NCI-H2196 treated with DMSO at 0.1 percent for 48 hours (cell line): ENCODE data around the gene FN3K.
"Not testable (repeated sequence)": the region's sequence is repeated elsewhere in the genome, so short reads cannot be mapped to it uniquely, and the experiment has no call there.

Experiments
- DNase-seq: peaks from one replicate; lab custom pipeline; 2025; ENCODE audit not compliant: unreplicated experiment; lab: John Stamatoyannopoulos, UW

The FN3K gene

GRCh38 chr17:82736511-82737185 is 1.2 kb downstream of the FN3K start:
- DNase-seq, result no peak

GRCh38 chr17:82737967-82738877 is 2.8 kb downstream of the FN3K start:
- peak; percentile 89 for DNase-seq

- DNase-seq, result no peak
Observed at GRCh38 chr17:82740906-82741759, 5.7 kb downstream of the FN3K start.

GRCh38 chr17:82743344-82744219 is 8.2 kb downstream of the FN3K start:
- no peak for DNase-seq

- DNase-seq, result not testable (repeated sequence)
Observed at GRCh38 chr17:82744736-82745135, 9.3 kb downstream of the FN3K start.

- DNase-seq, result no peak
Observed at GRCh38 chr17:82745524-82745923, 10.1 kb downstream of the FN3K start.

GRCh38 chr17:82748756-82749155 is 13.3 kb downstream of the FN3K start:
- no peak for DNase-seq

GRCh38 chr17:82750241-82750908 is 15.0 kb downstream of the FN3K start:
- DNase-seq, result no peak

GRCh38 chr17:82751171-82751570 is 15.8 kb downstream of the FN3K start:
- no peak for DNase-seq

GRCh38 chr17:82751571-82752370 is 16.4 kb downstream of the FN3K start, which contains the start of gene TBCD:
TSS of gene TBCD (plus strand) at chr17:82752065. CDS start at chr17:82752194, 129 bp downstream.
- DNase-seq, result peak; percentile 99

- DNase-seq, result no peak
Observed at GRCh38 chr17:82752371-82753200, 17.2 kb downstream of the FN3K start.

- no peak for DNase-seq
Observed at GRCh38 chr17:82753201-82753464, 17.7 kb downstream of the FN3K start.

GRCh38 chr17:82754297-82755208 is 19.1 kb downstream of the FN3K start:
- DNase-seq, result peak; percentile 92

- no peak for DNase-seq
Observed at GRCh38 chr17:82756166-82756565, 20.8 kb downstream of the FN3K start.

- no peak for DNase-seq
Observed at GRCh38 chr17:82765371-82765770, 30.0 kb downstream of the FN3K start.

- no peak for DNase-seq
Observed at GRCh38 chr17:82767041-82767754, 31.8 kb downstream of the FN3K start.

GRCh38 chr17:82769041-82769440 is 33.6 kb downstream of the FN3K start:
- no peak for DNase-seq
